ENCODE results near the gene SULF2. TPM values are rescaled to one million over a fixed set of nuclear protein-coding genes. Genes with fewer than 3 reads are reported as not detected.
A peak's percentile ranks its signal among the peaks of the same experiment; 100 is the strongest.

The SULF2 gene
- total RNA-seq, 2 donors from 2014 or later = 4.2 to 6.5 TPM

DNA sequence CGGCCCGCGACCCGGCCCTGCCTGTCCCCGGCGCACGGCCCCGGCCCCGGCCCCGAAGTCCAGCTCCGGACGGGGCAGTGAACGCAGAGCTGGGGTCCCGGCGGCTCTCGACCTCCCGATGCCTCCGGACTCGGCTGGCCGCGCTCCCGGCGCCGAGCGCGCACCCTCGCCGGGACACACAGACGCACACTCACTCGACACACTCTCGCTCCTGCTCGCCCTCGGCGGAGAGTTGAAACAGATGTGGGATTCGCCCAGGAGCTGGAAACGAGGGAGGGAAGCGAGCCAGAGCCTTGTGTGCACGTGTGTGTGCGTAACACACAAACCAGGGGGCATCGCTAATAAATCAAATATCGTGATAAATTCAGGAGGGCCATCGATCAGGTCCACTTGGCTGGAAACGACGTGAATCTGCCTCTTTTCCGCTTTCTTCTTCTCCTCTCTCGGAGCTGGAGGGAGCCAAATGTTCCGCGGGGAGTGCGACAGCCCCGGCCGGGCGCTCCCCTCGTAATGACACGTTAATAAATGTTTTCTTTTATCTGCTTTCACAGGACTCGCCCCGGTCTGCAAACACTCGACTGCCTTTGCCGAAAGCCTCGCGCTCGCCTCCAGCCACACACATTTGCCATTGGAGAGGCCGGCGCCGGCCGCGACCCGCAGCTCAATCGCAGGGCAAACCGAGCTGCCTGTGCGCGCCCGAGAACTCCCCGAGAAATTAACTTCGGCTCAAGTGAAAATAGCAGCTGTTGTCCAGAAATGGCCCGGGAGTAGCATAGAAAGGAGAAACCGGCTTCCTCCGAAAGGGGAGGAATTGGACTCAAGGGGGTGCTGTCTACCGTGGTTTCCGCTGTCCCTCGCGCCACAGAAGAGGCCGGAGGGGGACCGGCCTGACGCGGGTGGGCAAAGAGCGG lies 828 bp upstream of the SULF2 start:
- Mint-ChIP-seq H3K27ac (no peak overlapping the region), H3K36me3 (ENCODE audit: low read depth) (peaks cover 6% of the 10 kb centered on the region), H3K4me3 (peak overlapping the region; percentile 86), H3K4me1 (peaks cover 12% of the 10 kb centered on the region), H3K27me3 (peaks cover 79% of the 10 kb centered on the region)
- H3K9me3 ChIP-seq (ENCODE audit: control insufficient read depth, low read length, poor library complexity, severe bottlenecking) = no peaks in the 10 kb centered on the region
- no peak for ATAC-seq
- no peak for DNase-seq

DNA sequence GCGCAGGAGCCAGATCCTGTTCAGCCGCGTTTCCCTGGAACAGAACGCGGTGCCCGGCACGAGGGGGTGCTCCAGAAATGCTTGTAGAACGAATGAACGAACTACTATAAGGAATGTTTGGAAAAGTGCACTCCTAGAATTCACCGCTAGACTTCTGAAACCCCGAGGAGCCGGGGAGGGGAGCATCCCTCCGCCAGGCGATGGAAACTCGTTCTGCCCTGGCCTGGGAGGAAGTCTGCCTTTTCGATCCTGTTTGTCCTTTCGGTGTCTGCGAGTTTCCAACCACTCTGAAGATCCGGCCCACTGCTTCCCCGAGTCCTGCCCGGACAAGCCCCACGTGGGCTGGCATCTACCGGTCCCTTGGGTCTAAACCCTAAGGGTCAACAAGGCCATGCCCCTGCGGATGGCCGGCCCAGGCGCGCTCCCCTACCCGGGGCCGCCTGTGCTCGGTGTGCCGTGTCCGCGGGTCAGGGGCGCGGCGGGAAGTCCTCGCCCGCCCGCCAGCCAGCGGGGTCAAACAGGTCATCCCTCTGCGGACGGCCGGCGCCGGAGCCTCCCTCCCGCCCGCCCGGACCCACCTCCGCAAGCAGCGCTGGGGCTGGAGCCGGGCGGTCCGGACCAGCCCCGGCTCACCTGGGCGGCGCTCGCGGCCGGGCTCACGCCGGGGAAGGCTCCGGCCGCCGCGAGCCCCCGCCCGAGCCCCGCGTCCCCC lies 526 bp downstream of the SULF2 start:
- H3K27me3 Mint-ChIP-seq = peaks cover 72% of the 10 kb centered on the region
- peak overlapping the region; percentile 45 for H3K4me3 Mint-ChIP-seq
- no peaks in the 10 kb centered on the region for H3K9me3 ChIP-seq (ENCODE audit: control insufficient read depth, low read length, poor library complexity, severe bottlenecking)
- H3K4me1 Mint-ChIP-seq = peaks cover 12% of the 10 kb centered on the region
- no peak for ATAC-seq
- H3K36me3 Mint-ChIP-seq (ENCODE audit: low read depth) = peaks cover 8% of the 10 kb centered on the region
- no peak overlapping the region for H3K27ac Mint-ChIP-seq
- no peak for DNase-seq

DNA sequence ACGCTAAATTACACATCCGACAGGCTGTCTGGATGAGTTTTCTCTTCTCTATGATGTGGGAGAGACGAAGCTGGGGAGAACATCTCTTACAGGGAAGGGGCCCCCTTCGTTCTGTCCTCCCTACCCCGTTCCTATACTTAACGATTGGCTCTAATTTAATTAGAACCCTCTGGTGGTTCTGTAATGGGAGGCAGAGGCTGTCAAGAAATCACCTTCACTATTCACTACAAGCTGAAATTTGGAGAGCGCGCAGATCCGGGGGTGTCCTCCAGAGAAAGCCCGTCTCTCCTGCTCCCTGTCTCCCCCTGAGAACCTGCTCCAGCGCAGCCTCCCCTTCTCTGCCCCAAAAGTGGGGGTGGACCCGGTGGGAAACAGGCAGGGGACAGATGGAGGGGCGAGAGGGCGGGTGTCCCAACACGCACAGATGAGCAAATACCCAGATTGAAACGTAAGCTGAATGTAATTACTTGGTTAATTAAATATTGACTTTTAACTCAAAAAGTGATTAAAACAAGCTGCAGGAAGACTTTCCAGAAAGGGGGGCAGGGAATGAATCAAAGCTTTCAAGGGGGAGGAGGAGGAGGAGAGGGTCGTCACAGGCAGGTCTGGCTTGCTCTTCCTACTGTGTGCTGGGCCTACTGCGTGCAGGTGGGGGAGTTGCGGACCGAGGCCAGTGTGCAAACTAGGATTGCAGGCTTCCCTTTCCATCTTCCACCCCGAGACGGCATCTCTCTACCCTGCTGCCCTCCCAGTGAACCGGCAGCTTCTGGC lies 1.3 kb downstream of the SULF2 start:
- Mint-ChIP-seq H3K4me3 (peak overlapping the region; percentile 56), H3K36me3 (ENCODE audit: low read depth) (peaks cover 6% of the 10 kb centered on the region), H3K27ac (no peak overlapping the region), H3K4me1 (peaks cover 12% of the 10 kb centered on the region), H3K27me3 (peaks cover 64% of the 10 kb centered on the region)
- DNase-seq (no peak), ATAC-seq (no peak)
- no peaks in the 10 kb centered on the region for H3K9me3 ChIP-seq (ENCODE audit: control insufficient read depth, low read length, poor library complexity, severe bottlenecking)

GRCh38 chr20:47782920-47783552 lies 2.2 kb downstream of the SULF2 start:
- no peaks in the 10 kb centered on the region for H3K9me3 ChIP-seq (ENCODE audit: control insufficient read depth, low read length, poor library complexity, severe bottlenecking)
- DNase-seq (no peak), ATAC-seq (no peak)
- Mint-ChIP-seq H3K36me3 (ENCODE audit: low read depth) (peaks cover 5% of the 10 kb centered on the region), H3K4me1 (peaks cover 12% of the 10 kb centered on the region), H3K27ac (no peak overlapping the region), H3K27me3 (peaks cover 54% of the 10 kb centered on the region), H3K4me3 (peak overlapping the region; percentile 50)

GRCh38 chr20:47782076-47782475 lies 3.2 kb downstream of the SULF2 start:
- peaks cover 5% of the 10 kb centered on the region for H3K36me3 Mint-ChIP-seq (ENCODE audit: low read depth)
- H3K27me3 Mint-ChIP-seq = peaks cover 50% of the 10 kb centered on the region
- no peak overlapping the region for H3K4me3 Mint-ChIP-seq
- H3K9me3 ChIP-seq (ENCODE audit: control insufficient read depth, low read length, poor library complexity, severe bottlenecking) = no peaks in the 10 kb centered on the region
- ATAC-seq = no peak
- peaks cover 12% of the 10 kb centered on the region for H3K4me1 Mint-ChIP-seq
- H3K27ac Mint-ChIP-seq = no peak overlapping the region
- no peak for DNase-seq

- Mint-ChIP-seq H3K4me1 (peaks cover 12% of the 10 kb centered on the region), H3K27me3 (peaks cover 46% of the 10 kb centered on the region), H3K4me3 (no peak overlapping the region), H3K36me3 (ENCODE audit: low read depth) (peaks cover 5% of the 10 kb centered on the region), H3K27ac (no peak overlapping the region)
- DNase-seq = no peak
- no peaks in the 10 kb centered on the region for H3K9me3 ChIP-seq (ENCODE audit: control insufficient read depth, low read length, poor library complexity, severe bottlenecking)
- no peak for ATAC-seq
Measured at GRCh38 chr20:47781632-47782031, 3.6 kb downstream of the SULF2 start.

DNA sequence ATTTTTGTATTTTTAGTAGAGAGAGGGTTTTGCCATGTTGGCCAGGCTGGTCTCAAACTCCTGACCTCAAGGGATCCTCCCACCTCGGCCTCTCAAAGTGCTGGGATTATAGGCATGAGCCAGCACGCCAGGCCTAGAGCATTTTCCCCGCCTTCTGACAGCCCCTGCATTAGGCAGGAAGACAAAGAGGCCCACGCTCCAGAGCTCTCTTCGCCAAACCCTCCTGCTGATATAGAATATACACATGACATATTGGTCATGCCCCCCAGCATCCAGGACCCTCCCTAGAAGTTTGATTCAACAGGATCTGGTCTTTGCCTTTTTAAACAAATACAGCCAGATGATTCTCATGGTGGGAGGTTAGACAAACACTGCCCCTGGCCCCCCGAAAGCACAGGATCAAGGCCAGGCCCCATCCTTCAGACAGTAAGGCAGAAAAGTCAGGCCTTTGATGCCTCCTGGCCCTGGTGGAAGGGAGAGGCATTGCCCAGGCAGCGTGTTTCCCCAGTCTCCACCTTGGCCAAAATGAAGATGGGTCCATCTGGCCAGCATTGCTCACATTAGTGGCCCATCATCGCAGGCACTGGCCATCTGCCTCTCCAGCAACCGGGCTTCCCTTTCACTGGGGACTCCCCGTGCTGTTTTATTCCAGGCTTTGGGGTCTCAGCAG lies 4.4 kb downstream of the SULF2 start:
- Mint-ChIP-seq H3K27me3 (peaks cover 43% of the 10 kb centered on the region), H3K4me1 (peaks cover 5% of the 10 kb centered on the region), H3K4me3 (no peak overlapping the region), H3K36me3 (ENCODE audit: low read depth) (peaks cover 2% of the 10 kb centered on the region), H3K27ac (no peak overlapping the region)
- H3K9me3 ChIP-seq (ENCODE audit: control insufficient read depth, low read length, poor library complexity, severe bottlenecking) = no peaks in the 10 kb centered on the region
- DNase-seq = no peak
- ATAC-seq = no peak

DNA sequence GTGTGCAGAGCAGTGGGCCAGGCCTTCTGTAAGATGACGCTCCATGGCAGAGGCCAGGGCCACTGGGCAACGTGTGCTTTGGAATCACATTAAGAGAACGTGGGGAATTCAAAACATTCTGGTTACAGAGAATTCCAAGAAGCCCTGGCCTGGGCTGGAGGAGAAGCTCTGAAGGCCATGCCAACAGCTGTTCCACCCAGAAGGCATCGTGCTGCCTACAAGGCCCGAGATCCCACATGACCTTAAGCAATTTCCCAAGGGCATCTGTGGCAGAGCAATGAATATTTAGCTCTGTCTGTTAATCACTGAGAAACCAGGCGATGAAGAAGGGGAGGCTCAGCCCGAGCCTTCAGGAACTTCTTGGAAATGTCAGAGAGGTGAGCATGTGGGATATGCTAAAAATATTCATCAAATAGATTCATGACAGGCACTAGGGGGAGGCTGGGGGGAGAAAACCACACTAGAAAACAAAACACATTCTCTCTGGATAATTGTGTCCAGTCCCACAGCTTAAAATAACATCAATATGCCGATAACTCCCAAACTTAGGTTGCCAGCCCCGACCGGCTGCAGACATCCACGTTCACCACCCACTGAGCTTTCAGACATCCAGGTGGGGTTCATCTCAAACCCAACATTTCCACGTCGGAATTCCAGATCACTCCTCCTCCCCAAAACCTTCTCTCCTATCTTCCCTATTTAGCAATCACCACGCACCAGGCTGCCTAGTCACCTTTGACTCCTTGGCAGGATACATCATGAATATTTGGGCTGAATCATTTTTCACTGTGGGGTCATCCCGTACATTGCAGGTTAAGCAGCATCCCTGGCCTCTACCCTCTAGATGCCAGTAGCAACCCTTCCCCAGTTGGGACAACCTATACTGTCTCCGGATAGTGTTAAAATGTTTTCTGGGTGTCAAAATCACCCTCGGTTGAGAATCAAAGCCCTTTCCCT lies 6.6 kb downstream of the SULF2 start:
- no peaks in the 10 kb centered on the region for H3K9me3 ChIP-seq (ENCODE audit: control insufficient read depth, low read length, poor library complexity, severe bottlenecking)
- DNase-seq = no peak
- peaks cover 42% of the 10 kb centered on the region for H3K27me3 Mint-ChIP-seq
- no peak for ATAC-seq
- H3K36me3 Mint-ChIP-seq (ENCODE audit: low read depth) = peaks cover 2% of the 10 kb centered on the region
- H3K4me1 Mint-ChIP-seq = no peaks in the 10 kb centered on the region
- H3K4me3 Mint-ChIP-seq = no peak overlapping the region
- H3K27ac Mint-ChIP-seq = no peak overlapping the region

DNA sequence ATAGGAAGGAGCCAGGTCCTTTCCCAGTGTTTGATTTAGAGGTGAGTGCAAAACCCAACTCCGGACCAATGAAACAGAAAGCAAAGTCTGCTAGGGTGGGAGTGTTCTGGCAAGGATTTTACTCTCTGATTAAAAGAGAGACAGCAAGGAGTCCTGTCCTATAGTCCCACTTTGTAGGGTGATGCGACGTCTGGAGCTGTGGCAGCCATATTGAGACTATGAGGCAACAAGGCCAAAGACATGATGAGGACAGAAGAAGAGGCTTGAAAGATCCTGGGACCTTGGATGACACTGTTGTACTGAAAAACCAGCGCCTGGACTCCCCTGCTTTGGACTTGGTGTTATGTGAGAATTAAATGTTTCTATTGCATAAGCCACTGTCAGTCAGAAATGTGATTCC lies 8.1 kb downstream of the SULF2 start:
- Mint-ChIP-seq H3K27ac (no peak overlapping the region), H3K27me3 (peaks cover 27% of the 10 kb centered on the region), H3K4me1 (no peaks in the 10 kb centered on the region), H3K4me3 (no peak overlapping the region), H3K36me3 (ENCODE audit: low read depth) (peaks cover 2% of the 10 kb centered on the region)
- no peaks in the 10 kb centered on the region for H3K9me3 ChIP-seq (ENCODE audit: control insufficient read depth, low read length, poor library complexity, severe bottlenecking)
- ATAC-seq (no peak), DNase-seq (no peak)

DNA sequence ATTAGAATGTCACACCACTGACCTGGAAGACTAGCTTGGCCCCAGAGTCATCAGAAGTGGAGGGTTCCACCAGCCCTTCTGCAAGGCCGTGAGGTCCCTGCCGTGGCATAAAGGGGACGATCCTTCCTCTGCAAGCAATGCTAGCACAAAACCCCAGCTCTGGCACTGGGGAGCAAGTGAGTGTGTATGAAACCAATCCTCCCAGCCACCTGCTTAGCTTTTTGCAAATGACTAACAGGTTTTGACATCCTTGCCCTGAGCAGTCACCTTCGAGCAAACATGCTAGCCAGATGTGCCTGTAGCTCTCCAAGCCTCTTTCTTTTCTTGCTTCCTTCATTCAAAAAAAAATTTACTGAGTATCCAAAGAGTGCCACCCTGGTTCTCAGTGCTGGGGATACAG lies 8.6 kb downstream of the SULF2 start:
- H3K9me3 ChIP-seq (ENCODE audit: control insufficient read depth, low read length, poor library complexity, severe bottlenecking) = no peaks in the 10 kb centered on the region
- no peak for ATAC-seq
- no peak overlapping the region for H3K27ac Mint-ChIP-seq
- peaks cover 21% of the 10 kb centered on the region for H3K27me3 Mint-ChIP-seq
- no peak overlapping the region for H3K4me3 Mint-ChIP-seq
- no peak for DNase-seq
- peaks cover 2% of the 10 kb centered on the region for H3K36me3 Mint-ChIP-seq (ENCODE audit: low read depth)
- H3K4me1 Mint-ChIP-seq = no peaks in the 10 kb centered on the region

GRCh38 chr20:47775841-47776240 lies 9.4 kb downstream of the SULF2 start:
- DNase-seq (no peak), ATAC-seq (no peak)
- H3K4me1 Mint-ChIP-seq = no peaks in the 10 kb centered on the region
- H3K4me3 Mint-ChIP-seq = no peak overlapping the region
- no peaks in the 10 kb centered on the region for H3K9me3 ChIP-seq (ENCODE audit: control insufficient read depth, low read length, poor library complexity, severe bottlenecking)
- peaks cover 21% of the 10 kb centered on the region for H3K27me3 Mint-ChIP-seq
- H3K36me3 Mint-ChIP-seq (ENCODE audit: low read depth) = peaks cover 2% of the 10 kb centered on the region
- H3K27ac Mint-ChIP-seq = no peak overlapping the region

DNA sequence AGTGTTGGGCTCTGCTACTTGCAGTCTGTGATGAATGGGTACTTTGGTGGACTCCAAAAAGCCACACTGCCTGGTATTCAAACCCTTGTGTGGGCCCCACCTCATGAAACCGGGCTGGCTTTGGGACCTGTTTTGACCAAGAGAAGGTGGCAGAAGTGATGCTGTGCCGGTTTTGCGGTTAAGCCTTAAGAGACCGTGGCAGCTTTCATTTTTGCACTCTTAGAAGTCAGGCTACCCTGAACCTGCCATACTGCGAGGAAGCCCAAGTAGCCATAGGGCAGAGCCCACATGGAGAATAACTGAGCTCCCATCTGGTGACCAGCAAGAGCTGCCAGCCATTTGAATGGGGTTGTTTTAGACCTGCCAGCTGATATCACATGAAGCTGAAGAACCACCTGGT lies 10.2 kb downstream of the SULF2 start:
- H3K4me1 Mint-ChIP-seq = no peaks in the 10 kb centered on the region
- H3K9me3 ChIP-seq (ENCODE audit: control insufficient read depth, low read length, poor library complexity, severe bottlenecking) = no peaks in the 10 kb centered on the region
- H3K27ac Mint-ChIP-seq = no peak overlapping the region
- no peak overlapping the region for H3K4me3 Mint-ChIP-seq
- ATAC-seq (no peak), DNase-seq (no peak)
- H3K36me3 Mint-ChIP-seq (ENCODE audit: low read depth) = no peaks in the 10 kb centered on the region
- peaks cover 15% of the 10 kb centered on the region for H3K27me3 Mint-ChIP-seq
